ENCODE measurements around the gene BRD8.

GRCh38 chr5:138182808-138183207 lies 4.4 kb upstream of the BRD8 start:
- TF ChIP-seq SPI1 (IDR thresholded peaks at IDR 0.05; ENCODE audit: low read depth, low read length) (no peak), TAF1 (IDR thresholded peaks at IDR 0.05; ENCODE audit: low read depth, low read length) (no peak), POLR2A (IDR thresholded peaks at IDR 0.05; ENCODE audit: low read depth, low read length) (no peak), POLR2AphosphoS5 (IDR thresholded peaks at IDR 0.05; ENCODE audit: low read depth, low read length) (no peak), PAX5 (IDR thresholded peaks at IDR 0.05; ENCODE audit: insufficient read depth, low read length, severe bottlenecking) (no peak), POU2F2 (IDR thresholded peaks at IDR 0.05; ENCODE audit: low read depth, low read length) (no peak)

All from GM12891 (cell line).